GM21390 (cell line): Measurements from ENCODE around the gene SLC10A7.

ENCODE experiments used
- ATAC-seq: cut with Tn5 transposase; IDR thresholded peaks from one replicate; pipeline ENCODE4 v1.9.1; 2021; ENCODE audit not compliant: unreplicated experiment

SLC10A7 gene

GRCh38 chr4:146224326-146224966, 297.3 kb downstream of the SLC10A7 start:
- ATAC-seq: no peak

GRCh38 chr4:146222313-146222712, 299.4 kb downstream of the SLC10A7 start:
- no peak for ATAC-seq

GRCh38 chr4:146214238-146214637, 307.5 kb downstream of the SLC10A7 start, which contains the start of gene REELD1:
Gene REELD1, plus strand, starts transcription at chr4:146214538. Its CDS starts 2,415 bp downstream, at chr4:146216953.
- ATAC-seq: no peak

GRCh38 chr4:146212781-146213180, 309.0 kb downstream of the SLC10A7 start:
- no peak for ATAC-seq

- ATAC-seq: no peak
Observed at GRCh38 chr4:146211440-146211839, 310.3 kb downstream of the SLC10A7 start.

GRCh38 chr4:146210890-146211289, 310.9 kb downstream of the SLC10A7 start:
- no peak for ATAC-seq

GRCh38 chr4:146207410-146207809, 314.3 kb downstream of the SLC10A7 start:
- no peak for ATAC-seq
